IMR-90 (cell line): Measurements from ENCODE around the gene DPP10. TPM values are rescaled to one million over a fixed set of nuclear protein-coding genes. Genes with fewer than 3 reads are reported as not detected.

ENCODE experiments used
- ATAC-seq: fragments of 200-7000 bp; cut with Tn5 transposase; 2 replicates; pipeline ENCODE4 v1.9.1; 2020; ENCODE audit warnings: low read depth, mild to moderate bottlenecking, moderate library complexity
- BruUV-seq: library from RNA; stranded (reverse); fragments of 400-500 nt; replicated peaks from 2 replicates; lab custom pipeline; 2021; lab: Mats Ljungman, UMichigan
- CTCF ChIA-PET: fragments of 300-600 bp; formaldehyde crosslinking; extraction: SDS; loops from one replicate; lab custom pipeline; 2021; ENCODE audit warnings: antibody characterized with exemption; lab: Yijun Ruan, JAX
- POLR2A ChIA-PET: fragments of 300-600 bp; sonication (Branson Sonifier 250); formaldehyde crosslinking; loops from one replicate; lab custom pipeline; 2022; ENCODE audit warnings: antibody characterized with exemption; ENCODE audit not compliant: unreplicated experiment; lab: Charles Lee
- DNase-seq: peaks from one replicate; pipeline ENCODE4 v3.0.0; 2013
- H2AFZ ChIP-seq: replicated peaks from 2 replicates; pipeline ENCODE3; 2013; ENCODE audit warnings: low read length, mild to moderate bottlenecking; ENCODE audit not compliant: poor library complexity
- H2AK5ac ChIP-seq: 2 replicates; pipeline ENCODE4 v1.6.1; 2013; ENCODE audit warnings: low read depth, low read length, inconsistent platforms
- H2AK9ac ChIP-seq: replicated peaks from 2 replicates; pipeline ENCODE3; 2013; ENCODE audit warnings: mild to moderate bottlenecking, low read depth, low read length, moderate library complexity; ENCODE audit not compliant: poor library complexity
- H2BK120ac ChIP-seq: 2 replicates; pipeline ENCODE4 v1.6.1; 2013; ENCODE audit warnings: low read depth, low read length, inconsistent platforms
- H2BK15ac ChIP-seq: 3 replicates; pipeline ENCODE4 v1.6.1; 2013; ENCODE audit warnings: low read depth, low read length, inconsistent platforms
- H2BK20ac ChIP-seq: 2 replicates; pipeline ENCODE4 v1.6.1; 2013; ENCODE audit warnings: low read depth, mild to moderate bottlenecking, inconsistent platforms, low read length, moderate library complexity
- H2BK5ac ChIP-seq: 2 replicates; pipeline ENCODE4 v1.6.1; 2013; ENCODE audit warnings: mild to moderate bottlenecking, low read depth, low read length, inconsistent platforms; ENCODE audit not compliant: poor library complexity, severe bottlenecking
- H3K14ac ChIP-seq: replicated peaks from 2 replicates; pipeline ENCODE4 v1.6.1; 2013; ENCODE audit warnings: low read depth, low read length, inconsistent platforms
- H3K18ac ChIP-seq: 2 replicates; pipeline ENCODE4 v1.6.1; 2013; ENCODE audit warnings: low read depth, low read length, control low read depth
- H3K23ac ChIP-seq: 2 replicates; pipeline ENCODE4 v1.6.1; 2013; ENCODE audit warnings: low read depth, low read length, inconsistent platforms
- H3K27ac ChIP-seq: 2 replicates; pipeline ENCODE4 v1.5.1; 2013; ENCODE audit warnings: mild to moderate bottlenecking, control low read depth, low read length; ENCODE audit not compliant: insufficient read depth
- H3K27me3 ChIP-seq: 2 replicates; pipeline ENCODE4 v1.6.1; 2013; ENCODE audit warnings: low read length; ENCODE audit not compliant: control insufficient read depth, insufficient read depth
- H3K36me3 ChIP-seq: 2 replicates; pipeline ENCODE4 v1.6.1; 2013; ENCODE audit warnings: low read length, mixed read lengths; ENCODE audit not compliant: control insufficient read depth, insufficient read depth
- H3K4ac ChIP-seq: 2 replicates; pipeline ENCODE4 v1.6.1; 2013; ENCODE audit warnings: low read depth, low read length, inconsistent platforms
- H3K4me1 ChIP-seq: 2 replicates; pipeline ENCODE4 v1.6.1; 2013; ENCODE audit warnings: low read length, mixed read lengths; ENCODE audit not compliant: control insufficient read depth, insufficient read depth
- H3K4me2 ChIP-seq: 2 replicates; pipeline ENCODE4 v1.6.1; 2013; ENCODE audit warnings: low read depth, mild to moderate bottlenecking, control low read depth, low read length, moderate library complexity
- H3K4me3 ChIP-seq: 2 replicates; pipeline ENCODE4 v1.5.1; 2013; ENCODE audit warnings: low read depth, mild to moderate bottlenecking, control low read depth, low read length, moderate library complexity; ENCODE audit not compliant: insufficient read depth
- H3K56ac ChIP-seq: 2 replicates; pipeline ENCODE4 v1.6.1; 2013; ENCODE audit warnings: low read length, inconsistent platforms; ENCODE audit not compliant: insufficient read depth; ENCODE audit errors: extremely low read depth
- H3K79me1 ChIP-seq, 2 experiments: 2 replicates each; pipeline ENCODE4 v1.6.1; 2013; ENCODE audit warnings: low read length in 2 of 2, inconsistent platforms in 1 of 2, low read depth in 1 of 2
- H3K9ac ChIP-seq: 2 replicates; pipeline ENCODE4 v1.6.1; 2013; ENCODE audit warnings: low read depth, low read length, control low read depth
- H3K9me1 ChIP-seq: 2 replicates; pipeline ENCODE4 v1.6.1; 2013; ENCODE audit warnings: low read length, inconsistent platforms; ENCODE audit not compliant: insufficient read depth
- H3K9me3 ChIP-seq: 2 replicates; pipeline ENCODE4 v1.6.1; 2013; ENCODE audit warnings: low read length; ENCODE audit not compliant: control insufficient read depth, insufficient read depth
- H4K20me1 ChIP-seq: 2 replicates; pipeline ENCODE4 v1.6.1; 2013; ENCODE audit warnings: low read length, inconsistent platforms; ENCODE audit not compliant: insufficient read depth
- H4K5ac ChIP-seq: 2 replicates; pipeline ENCODE4 v1.6.1; 2013; ENCODE audit warnings: mild to moderate bottlenecking, low read depth, low read length, control low read depth
- H4K8ac ChIP-seq, 2 experiments: 2 replicates each; pipeline ENCODE4 v1.6.1; 2013; ENCODE audit warnings: low read depth in 2 of 2, low read length in 2 of 2, control low read depth in 1 of 2, inconsistent platforms in 1 of 2
- H4K91ac ChIP-seq: 2 replicates; pipeline ENCODE4 v1.6.1; 2013; ENCODE audit warnings: low read depth, low read length, inconsistent platforms; ENCODE audit not compliant: insufficient read depth
- CEBPB ChIP-seq: IDR thresholded peaks from 2 replicates; pipeline ENCODE4 v1.6.1; 2012; ENCODE audit warnings: low read depth, low read length, improper control_type of control experiment
- CTCF ChIP-seq: conservative IDR thresholded peaks from 2 replicates; pipeline ENCODE4 v1.5.1; 2012; ENCODE audit warnings: mild to moderate bottlenecking, low read depth, low read length, improper control_type of control experiment
- ELK1 ChIP-seq: fragments of 150-350 bp; IDR thresholded peaks from 2 replicates; pipeline ENCODE4 v1.6.1; 2016; ENCODE audit warnings: low read depth, mild to moderate bottlenecking, low read length, moderate library complexity, borderline replicate concordance
- FOS ChIP-seq: fragments of 150-350 bp; IDR thresholded peaks from 2 replicates; pipeline ENCODE4 v1.6.1; 2016; ENCODE audit warnings: low read depth, low read length
- MAFK ChIP-seq: IDR thresholded peaks from 2 replicates; pipeline ENCODE4 v1.6.1; 2012; ENCODE audit warnings: low read depth, low read length, improper control_type of control experiment
- NFE2L2 ChIP-seq: fragments of 150-350 bp; IDR thresholded peaks from 2 replicates; pipeline ENCODE4 v1.6.1; 2016; ENCODE audit warnings: low read depth, mild to moderate bottlenecking, low read length
- POLR2A ChIP-seq: IDR thresholded peaks from 2 replicates; pipeline ENCODE4 v1.6.1; 2012; ENCODE audit warnings: mild to moderate bottlenecking, low read depth, low read length
- RAD21 ChIP-seq: IDR thresholded peaks from 2 replicates; pipeline ENCODE4 v1.6.1; 2012; ENCODE audit warnings: low read length, improper control_type of control experiment
- RCOR1 ChIP-seq: IDR thresholded peaks from 2 replicates; pipeline ENCODE4 v1.6.1; 2012; ENCODE audit warnings: mild to moderate bottlenecking, low read length, improper control_type of control experiment; ENCODE audit not compliant: insufficient replicate concordance
- RFX5 ChIP-seq: IDR thresholded peaks from 2 replicates; pipeline ENCODE4 v1.8.0; 2012; ENCODE audit warnings: low read depth, mild to moderate bottlenecking, low read length, moderate library complexity
- SMC3 ChIP-seq: fragments of 150-350 bp; IDR thresholded peaks from 2 replicates; pipeline ENCODE4 v1.6.1; 2016; ENCODE audit warnings: low read depth, mild to moderate bottlenecking, antibody characterized with exemption, low read length, moderate library complexity
- USF2 ChIP-seq: fragments of 150-350 bp; IDR thresholded peaks from 2 replicates; pipeline ENCODE4 v1.6.1; 2017; ENCODE audit warnings: mild to moderate bottlenecking, antibody characterized with exemption, low read length, low read depth
- WGBS, 2 experiments: methylation state at CpG; one replicate each; pipeline versions ENCODE4 v1.1.5 to v1.1.7; 2013; ENCODE audit warnings: missing lambda C conversion rate in 2 of 2; ENCODE audit not compliant: insufficient read length in 1 of 2; ENCODE audit errors: extremely low coverage in 2 of 2; 5-methylcytosine and 5-hydroxymethylcytosine counted together
- dilution Hi-C: fragments of 300-500 bp; cut with HindIII; formaldehyde crosslinking; loops from one replicate; pipeline ENCODE4 v1.14.3; 2018; ENCODE audit warnings: low sequenced_read_pairs; ENCODE audit not compliant: unreplicated experiment
- in situ Hi-C: fragments of 300-500 bp; cut with MboI; formaldehyde crosslinking; loops from 3 replicates; pipeline ENCODE4 v1.14.3; 2019; ENCODE audit warnings: low sequenced_read_pairs, inconsistent platforms, mixed read lengths
- intact Hi-C: fragments of 100-400 bp; cut with micrococcal nuclease; formaldehyde crosslinking; loops from 2 replicates; pipeline ENCODE4 v1.10.0; 2022
- polyA plus RNA-seq, 3 experiments: library from polyadenylated mRNA; depleted of rRNA; stranded (reverse); fragments of >200 nt; gene quantifications; 2 replicates each; pipeline ENCODE4 v1.2.3, GENCODE V29; 2012; ENCODE audit warnings: low replicate concordance in 1 of 3
- total RNA-seq: library from RNA; depleted of rRNA; stranded (reverse); fragments of >200 nt; gene quantifications from 2 replicates; pipeline ENCODE4 v1.2.3, GENCODE V29; 2012

The DPP10 gene
- total and polyA plus RNA-seq, 2 of the 4 experiments (the other 2 are of a cell fraction) = not detected

- Histone ChIP-seq H2BK15ac (no peak overlapping the region), H3K79me1 (no peaks in the 10 kb centered on the region), H2AK9ac (no peak overlapping the region), H3K4me1 (no peaks in the 10 kb centered on the region), H2BK120ac (no peak overlapping the region), H3K4me3 (no peak overlapping the region), H3K14ac (no peak overlapping the region), H3K23ac (no peak overlapping the region), H3K18ac (no peak overlapping the region), H2BK20ac (no peak overlapping the region), H2AFZ (no peak overlapping the region), H3K9ac (no peak overlapping the region), H3K56ac (no peak overlapping the region), H2BK5ac (no peak overlapping the region), H4K5ac (no peak overlapping the region), H3K27me3 (no peaks in the 10 kb centered on the region), H3K4me2 (no peak overlapping the region), H4K8ac (no peak overlapping the region), H3K9me3 (no peaks in the 10 kb centered on the region; the same call in 1 of the 2 replicates), H3K4ac (no peak overlapping the region), H3K36me3 (no peaks in the 10 kb centered on the region), H4K20me1 (no peaks in the 10 kb centered on the region), H3K9me1 (no peaks in the 10 kb centered on the region), H3K27ac (no peak overlapping the region), H2AK5ac (no peak overlapping the region), H4K91ac (no peak overlapping the region)
- dilution Hi-C loops (no loop called here), intact Hi-C loops (no loop called here), in situ Hi-C loops (no loop called here)
- WGBS, 2 experiments = 0% methylated on average over 1 of the region's 4 CpGs; no CpG with 5 or more reads in 1 of the 2 experiments
- no peak for DNase-seq
- TF ChIP-seq CTCF (no peak), RFX5 (no peak), SMC3 (no peak), POLR2A (no peak), MAFK (no peak), NFE2L2 (no peak), FOS (no peak), CEBPB (no peak), USF2 (no peak), RAD21 (no peak), RCOR1 (no peak), ELK1 (no peak)
- POLR2A ChIA-PET = no interaction called here
- BruUV-seq = no TSS peak
- ATAC-seq = no peak
- CTCF ChIA-PET = no interaction called here
Observed at GRCh38 chr2:115483666-115484065, 1041.2 kb downstream of the DPP10 start.
